H7 (cell line): ENCODE measurements around the gene PTPRD. TPM values are rescaled to one million over a fixed set of nuclear protein-coding genes. Genes with fewer than 3 reads are reported as not detected.
A peak's percentile ranks its signal among the peaks of the same experiment; 100 is the strongest.
"Not testable (repeated sequence)": the region's sequence is repeated elsewhere in the genome, so short reads cannot be mapped to it uniquely, and the experiment has no call there.

Experiments used
- DNase-seq: peaks from one replicate; pipeline ENCODE4 v3.0.0; 2012
- H3K27me3 ChIP-seq: 2 replicates; pipeline ENCODE4 v1.6.0; 2011; ENCODE audit warnings: mild to moderate bottlenecking, low read length; ENCODE audit not compliant: control insufficient read depth, insufficient read depth
- H3K36me3 ChIP-seq: replicated peaks from 2 replicates; pipeline ENCODE4 v1.5.1; 2011; ENCODE audit warnings: low read length; ENCODE audit not compliant: control insufficient read depth, insufficient read depth
- H3K4me3 ChIP-seq: 2 replicates; pipeline ENCODE4 v1.5.1; 2011; ENCODE audit warnings: low read depth, mild to moderate bottlenecking, control low read depth, low read length, moderate library complexity; ENCODE audit not compliant: insufficient read depth
- total RNA-seq: library from RNA; depleted of rRNA; stranded (reverse); fragments of >200 nt; shearing (Covaris generic); gene quantifications from 2 replicates; pipeline ENCODE4 v1.2.3, GENCODE V29; 2014

PTPRD gene
- total RNA-seq, 1 experiment from 2014 or later: 21.5 TPM

DNA sequence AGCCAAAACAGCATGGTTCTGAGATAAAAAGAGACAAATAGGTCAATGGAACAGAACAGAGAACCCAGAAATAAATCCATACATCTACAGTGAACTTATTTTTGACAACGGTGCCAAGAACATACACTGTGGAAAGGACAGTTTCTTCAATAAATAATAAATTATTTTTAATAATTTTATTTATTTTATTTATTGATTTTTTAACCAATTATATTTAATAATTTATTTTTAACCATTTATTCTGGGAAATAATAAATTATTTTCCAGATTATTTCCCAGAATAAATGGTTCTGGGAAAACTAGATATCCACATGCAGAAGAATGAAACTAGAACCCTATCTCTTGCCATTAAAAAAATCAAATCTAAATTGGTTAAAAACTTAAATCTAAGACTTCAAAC lies 1669.4 kb downstream of the PTPRD start:
- Histone ChIP-seq H3K27me3 (no peaks in the 10 kb centered on the region), H3K4me3 (no peak overlapping the region), H3K36me3 (no peaks in the 10 kb centered on the region)
- DNase-seq: no peak

DNA sequence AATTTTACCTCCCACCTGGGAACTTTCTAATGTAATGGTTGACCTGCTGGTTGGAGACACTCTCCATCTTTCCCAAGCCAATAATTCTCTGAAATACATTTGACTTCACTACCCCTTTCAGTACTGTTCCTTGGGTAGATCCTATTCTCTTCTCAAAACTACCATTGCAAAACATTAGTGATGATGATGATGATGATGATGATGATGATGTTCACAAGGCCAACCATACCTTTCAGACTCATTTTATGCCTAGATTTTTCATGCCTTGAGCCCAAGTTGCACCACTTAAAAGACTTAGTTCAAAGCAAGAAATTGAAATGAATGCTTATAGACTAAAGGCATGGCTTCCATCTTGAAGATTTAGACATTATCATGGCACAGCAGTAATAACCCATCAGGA lies 1672.2 kb downstream of the PTPRD start:
- Histone ChIP-seq H3K36me3 (no peaks in the 10 kb centered on the region), H3K27me3 (no peaks in the 10 kb centered on the region), H3K4me3 (no peak overlapping the region)
- no peak for DNase-seq

DNA sequence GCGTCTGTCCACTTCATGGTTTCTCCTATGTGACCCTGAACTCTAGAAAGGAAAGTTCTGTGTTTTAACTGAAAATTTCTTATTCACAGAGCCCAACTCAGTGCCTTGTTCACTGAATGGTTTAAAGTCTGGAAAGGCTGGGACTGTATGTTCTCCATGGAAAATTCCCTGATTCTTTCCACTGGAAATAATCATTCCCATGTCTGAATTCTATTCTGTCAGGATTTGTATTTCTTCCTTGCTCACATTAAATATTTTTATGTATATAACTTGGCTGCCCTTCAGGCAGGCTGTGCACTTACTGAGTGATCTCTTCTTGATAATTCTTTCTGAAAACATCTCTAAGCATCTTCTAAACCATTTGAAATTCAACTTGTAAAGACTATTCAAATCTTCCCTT lies 1686.3 kb downstream of the PTPRD start:
- no peaks in the 10 kb centered on the region for H3K36me3 ChIP-seq
- no peaks in the 10 kb centered on the region for H3K27me3 ChIP-seq
- DNase-seq: no peak
- H3K4me3 ChIP-seq: no peak overlapping the region

DNA sequence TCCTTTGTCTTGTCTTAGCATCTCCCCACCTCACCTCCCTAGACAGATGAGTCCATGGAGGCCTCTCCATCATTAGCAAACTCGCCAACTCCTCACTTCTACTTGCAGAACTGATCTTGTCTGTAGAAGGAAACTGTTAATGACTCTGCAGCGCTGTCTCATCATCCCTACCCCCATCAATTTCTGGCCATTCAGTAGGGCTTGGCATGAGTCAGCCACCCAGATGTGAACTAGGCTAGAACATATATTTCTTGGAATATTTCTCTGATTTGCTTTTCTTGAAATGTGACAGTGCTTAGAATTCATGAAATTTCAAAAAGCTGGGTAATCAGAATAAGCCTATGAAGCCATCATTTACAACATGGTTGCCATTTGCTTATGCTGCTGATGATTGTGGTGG lies 1688.2 kb downstream of the PTPRD start:
- no peaks in the 10 kb centered on the region for H3K27me3 ChIP-seq
- H3K36me3 ChIP-seq: no peaks in the 10 kb centered on the region
- no peak overlapping the region for H3K4me3 ChIP-seq
- DNase-seq: no peak

DNA sequence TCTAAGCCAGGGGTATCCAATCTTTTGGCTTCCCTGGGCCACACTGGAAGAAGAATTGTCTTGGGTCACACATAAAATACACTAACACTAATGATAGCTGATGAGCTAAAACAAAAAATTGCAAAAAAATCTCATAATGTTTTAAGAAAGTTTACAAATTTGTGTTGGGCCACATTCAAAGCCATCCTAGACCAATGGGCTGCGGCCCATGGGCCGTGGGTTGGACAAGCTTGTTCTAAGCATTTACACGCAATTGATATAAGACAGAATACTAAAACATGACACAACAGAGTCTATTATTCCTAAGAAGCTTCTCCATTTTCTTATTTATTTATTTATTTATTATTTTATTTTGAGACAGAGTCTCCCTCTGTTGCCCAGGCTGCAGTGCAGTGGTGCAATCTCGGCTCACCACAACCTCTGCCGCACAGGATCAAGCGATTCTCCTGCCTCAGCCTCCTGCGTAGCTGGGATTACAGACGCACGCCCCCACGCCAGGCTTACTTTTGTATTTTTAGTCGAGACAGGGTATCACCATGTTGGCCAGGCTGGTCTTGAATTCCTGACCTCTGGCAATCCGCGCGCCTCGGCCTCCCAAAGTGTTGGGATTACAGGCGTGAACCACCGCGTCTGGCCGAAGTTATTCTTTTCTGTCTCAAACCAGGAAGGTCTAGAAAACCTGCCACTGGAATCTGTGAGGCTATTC lies 1692.2 kb downstream of the PTPRD start:
- H3K27me3 ChIP-seq, DNase-seq, H3K36me3 ChIP-seq, H3K4me3 ChIP-seq: not testable (repeated sequence)

DNA sequence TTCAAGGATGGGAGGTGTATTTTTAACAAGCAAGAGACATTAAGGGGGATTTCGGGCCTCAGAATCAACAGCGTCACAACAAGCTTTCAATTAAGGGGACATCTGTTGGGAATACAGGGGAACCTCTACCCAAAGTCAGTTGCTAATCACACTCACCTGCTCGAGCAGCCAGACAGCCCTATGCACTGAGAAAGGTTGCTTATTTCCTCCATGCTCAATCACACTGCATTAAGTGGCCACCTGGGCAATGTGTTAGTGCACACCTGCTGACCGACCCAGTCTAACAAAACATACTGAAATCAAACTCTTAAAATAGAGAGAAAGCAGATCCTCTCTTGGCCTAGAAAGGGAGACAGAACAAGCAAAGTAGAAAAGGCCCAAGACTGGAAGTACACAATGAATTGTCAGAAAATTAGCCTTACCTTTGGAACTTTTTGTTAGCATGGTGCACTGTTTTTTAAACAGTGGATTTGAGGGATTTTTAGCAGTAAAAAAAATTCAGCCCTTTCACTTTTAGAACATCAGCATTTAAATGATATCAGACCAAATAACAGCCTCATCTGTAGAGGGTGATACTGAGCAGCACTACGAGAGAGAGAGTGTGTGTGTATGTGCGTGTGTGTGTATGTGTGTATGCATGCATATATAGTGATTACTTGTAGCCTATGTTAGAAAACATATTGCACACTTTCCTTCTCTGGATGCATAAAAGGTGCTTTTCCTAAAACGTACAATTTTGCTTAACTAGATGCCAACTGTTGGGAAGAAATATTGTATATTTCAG lies 1694.7 kb downstream of the PTPRD start:
- no peaks in the 10 kb centered on the region for H3K36me3 ChIP-seq
- no peak overlapping the region for H3K4me3 ChIP-seq
- no peak for DNase-seq

DNA sequence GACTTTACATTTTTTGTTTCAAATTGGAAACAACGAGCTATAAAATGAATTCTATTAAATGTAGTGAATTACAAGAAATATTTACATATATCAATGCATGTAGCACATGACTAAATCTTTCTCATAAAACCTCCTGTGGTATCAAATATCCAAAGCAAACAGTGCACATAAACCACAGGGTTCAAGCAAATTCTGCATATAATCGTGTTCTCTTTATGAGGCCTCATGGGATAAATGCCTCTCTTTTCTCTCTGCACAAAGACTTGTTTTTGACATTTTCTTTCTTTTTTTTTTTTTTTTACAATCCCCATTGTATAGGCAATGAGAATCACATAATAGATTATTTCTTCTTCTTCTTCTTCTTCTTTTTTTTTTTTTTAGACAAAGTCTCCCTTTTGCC lies 1696.0 kb downstream of the PTPRD start:
- Histone ChIP-seq H3K36me3 (no peaks in the 10 kb centered on the region), H3K4me3 (no peak overlapping the region), H3K27me3 (no peaks in the 10 kb centered on the region)
- DNase-seq: no peak

More for the DNA sequence above, 1694.7 kb downstream of the PTPRD start:
- H3K27me3 ChIP-seq: no peaks in the 10 kb centered on the region

DNA sequence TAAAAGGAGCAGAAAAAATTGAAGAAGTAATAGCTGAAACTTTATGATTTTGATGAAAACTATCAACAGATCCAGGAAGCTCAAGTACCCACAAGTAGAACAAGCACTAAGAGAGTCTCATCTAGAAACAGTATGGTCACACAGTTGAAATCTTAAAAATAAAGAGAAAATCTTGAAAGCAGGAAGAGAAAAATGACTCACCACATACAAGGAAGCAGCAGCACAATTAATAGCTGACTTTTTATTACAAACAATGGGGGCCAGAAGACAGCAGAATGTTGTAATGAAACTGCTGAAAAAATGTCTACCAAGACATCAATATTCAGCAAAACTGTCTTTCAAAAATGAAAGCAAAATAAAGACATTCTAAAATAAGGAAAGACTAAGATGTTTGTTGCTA lies 1704.9 kb downstream of the PTPRD start:
- Histone ChIP-seq H3K27me3 (no peaks in the 10 kb centered on the region), H3K4me3 (no peak overlapping the region), H3K36me3 (no peaks in the 10 kb centered on the region)
- no peak for DNase-seq

DNA sequence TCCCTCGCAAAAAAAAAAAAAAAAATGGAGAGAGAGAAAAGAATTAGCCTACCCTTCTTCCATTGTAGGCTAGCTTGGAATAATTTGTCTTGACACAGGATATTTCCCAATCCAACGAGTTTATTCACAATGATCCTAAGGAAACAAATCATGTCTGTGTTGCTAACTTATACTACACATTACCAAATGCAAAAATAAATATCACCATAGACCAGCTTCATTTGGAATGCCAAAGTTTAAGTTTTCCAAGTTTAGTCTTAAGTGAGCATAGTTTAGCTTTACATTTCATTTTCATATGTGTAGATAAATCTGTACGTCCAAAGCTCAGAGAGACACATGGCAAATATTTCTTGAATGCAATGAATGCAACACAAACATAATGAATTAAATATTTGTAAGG lies 1707.1 kb downstream of the PTPRD start:
- DNase-seq: no peak
- no peaks in the 10 kb centered on the region for H3K27me3 ChIP-seq
- no peaks in the 10 kb centered on the region for H3K36me3 ChIP-seq
- H3K4me3 ChIP-seq: no peak overlapping the region

DNA sequence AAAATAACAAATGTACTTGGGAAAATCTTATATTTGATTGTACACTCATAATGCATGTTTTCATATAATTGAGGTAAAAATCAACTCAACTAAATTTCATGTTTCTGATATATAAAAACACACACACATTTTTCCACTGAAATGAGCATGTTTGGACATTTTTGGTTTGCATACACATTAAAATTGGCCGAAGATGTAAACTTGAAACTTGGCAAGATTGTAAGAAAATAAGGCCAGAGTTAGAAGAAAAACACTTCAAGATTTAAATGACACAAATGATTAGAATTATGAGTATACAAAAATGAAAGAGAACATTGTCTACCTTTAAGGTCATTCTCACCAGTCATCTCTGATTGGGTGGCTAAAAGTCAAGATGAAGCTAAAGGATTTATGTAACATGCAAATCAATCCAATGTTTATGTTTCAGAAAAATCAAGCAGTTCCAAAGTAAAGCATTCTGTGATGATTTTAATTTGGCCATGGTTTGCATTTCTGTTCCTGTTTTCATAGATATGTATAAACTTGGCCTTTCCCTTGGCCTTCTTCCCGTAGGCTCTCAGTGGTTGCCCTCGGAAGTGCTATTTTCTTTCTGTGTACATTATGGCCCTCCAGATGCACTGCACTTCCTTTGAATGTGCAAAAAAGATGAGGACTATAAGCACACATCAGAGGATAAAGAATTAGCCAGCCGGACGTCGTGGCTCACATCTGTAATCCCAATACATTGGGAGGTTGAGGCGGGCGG lies 1707.9 kb downstream of the PTPRD start:
- Histone ChIP-seq H3K27me3 (no peaks in the 10 kb centered on the region), H3K4me3 (no peak overlapping the region), H3K36me3 (no peaks in the 10 kb centered on the region)
- DNase-seq: no peak

DNA sequence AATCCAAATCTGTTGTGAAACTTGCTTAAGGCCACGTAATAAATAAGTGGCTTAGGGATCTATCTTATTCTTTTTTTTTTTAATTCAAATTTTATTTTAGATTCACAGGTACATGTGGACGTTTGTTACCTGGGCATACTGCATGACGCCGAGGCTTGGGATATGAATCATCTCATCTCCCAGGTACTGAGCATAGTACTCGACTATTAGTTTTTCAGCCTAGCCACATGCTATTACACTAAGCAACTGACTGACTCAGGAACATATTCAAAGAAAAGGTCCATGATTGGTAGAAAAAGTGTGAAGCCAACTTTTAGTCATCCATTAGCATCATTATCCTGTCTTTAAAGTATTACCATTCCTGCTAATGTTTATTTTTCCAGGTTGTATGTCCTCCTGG lies 1709.7 kb downstream of the PTPRD start:
- Histone ChIP-seq H3K36me3 (no peaks in the 10 kb centered on the region), H3K27me3 (no peaks in the 10 kb centered on the region), H3K4me3 (no peak overlapping the region)
- DNase-seq: no peak

DNA sequence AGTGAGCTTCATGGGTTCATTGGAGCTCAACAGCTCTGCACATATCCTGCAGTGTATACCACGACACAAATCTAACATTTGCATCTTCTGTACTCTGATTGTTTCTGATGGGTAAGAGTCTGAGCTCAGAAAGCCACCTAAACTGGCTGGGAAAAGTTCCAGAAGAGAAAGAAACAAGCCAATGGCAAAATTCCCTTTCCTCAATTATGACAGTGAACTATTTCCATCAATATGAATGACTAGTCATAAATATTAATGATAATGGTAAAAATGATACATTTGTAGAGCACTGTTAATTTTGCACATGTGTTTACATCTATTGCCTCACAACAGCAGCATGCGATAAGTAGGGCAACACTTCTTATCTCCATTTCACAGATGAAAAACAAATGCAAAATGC lies 1711.7 kb downstream of the PTPRD start:
- H3K4me3 ChIP-seq: no peak overlapping the region
- H3K36me3 ChIP-seq: no peaks in the 10 kb centered on the region
- no peak for DNase-seq
- no peaks in the 10 kb centered on the region for H3K27me3 ChIP-seq

DNA sequence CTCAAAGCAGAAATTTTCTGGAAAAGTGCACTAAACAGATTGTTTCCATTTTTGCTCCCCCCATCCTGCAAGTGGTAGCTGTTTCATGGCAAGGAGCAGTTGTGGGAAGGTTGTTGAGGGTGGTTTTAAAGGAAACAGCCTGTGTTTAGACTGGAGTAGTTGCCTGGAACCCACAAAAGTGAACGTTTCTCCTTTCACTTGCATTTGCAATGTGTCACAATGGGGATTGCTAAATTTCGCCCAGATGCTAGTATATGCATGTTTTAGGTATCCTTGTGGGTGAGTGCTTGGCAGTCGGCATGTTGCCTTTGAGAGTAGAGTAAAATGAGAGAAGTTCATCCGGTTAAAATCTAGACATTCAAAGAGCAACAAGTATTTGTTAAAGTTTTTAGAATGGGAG lies 1713.3 kb downstream of the PTPRD start:
- no peak overlapping the region for H3K4me3 ChIP-seq
- no peaks in the 10 kb centered on the region for H3K27me3 ChIP-seq
- no peaks in the 10 kb centered on the region for H3K36me3 ChIP-seq
- DNase-seq: no peak

DNA sequence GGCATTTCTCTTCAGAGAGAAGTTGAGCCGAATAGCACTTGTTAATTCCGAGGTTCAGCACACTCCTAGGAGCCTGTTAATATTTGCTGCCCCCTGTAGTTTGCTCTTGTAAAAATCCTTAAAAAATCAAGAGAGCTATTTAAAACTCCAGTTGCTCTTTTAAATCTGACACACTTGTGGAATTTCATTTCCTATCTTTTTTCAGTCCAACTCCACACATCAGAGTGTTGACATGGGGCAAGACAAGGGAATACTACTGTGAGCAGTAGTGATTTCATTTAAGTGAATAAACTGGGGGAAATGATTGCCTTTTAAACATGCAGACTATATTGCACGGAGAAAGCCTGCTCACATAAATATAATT lies 1717.0 kb downstream of the PTPRD start:
- Histone ChIP-seq H3K27me3 (no peaks in the 10 kb centered on the region), H3K36me3 (no peaks in the 10 kb centered on the region), H3K4me3 (no peak overlapping the region)
- peak; percentile 32 for DNase-seq
